Measurements from ENCODE around the gene COL5A1.

GRCh38 chr9:134717056-134717455 is 75.5 kb downstream of the COL5A1 start:
- TF ChIP-seq POLR2A (IDR thresholded peaks at IDR 0.05) = no peak
- TF ChIP-seq CTCF (IDR thresholded peaks at IDR 0.05) = no peak

Measured in upper lobe of left lung (tissue), 4 donors.